Measurements from ENCODE around the gene CMPK2. TPM values are rescaled to one million over a fixed set of nuclear protein-coding genes. Genes with fewer than 3 reads are reported as not detected.

Gene CMPK2
- total and polyA plus RNA-seq, 7 donors, result 1.8 to 26.1 (median 9.3) TPM

- H3K4me3 ChIP-seq, result no peak overlapping the region
- H3K27me3 ChIP-seq, result no peaks in the 10 kb centered on the region
- intact Hi-C loops (cut with DNase I), result no loop called here
- peaks cover 0 to 29% (median 11%) of the 10 kb centered on the region in 4 donors for H3K36me3 ChIP-seq
- WGBS, 2 donors, result 76 to 92% methylated on average over 2 of the region's 2 CpGs
- DNase-seq, result no peak
- TF ChIP-seq POLR2AphosphoS5 (IDR thresholded peaks at IDR 0.05), result no peak
- no peak for TF ChIP-seq EP300 (IDR thresholded peaks at IDR 0.05)
- TF ChIP-seq, protein P1, sequence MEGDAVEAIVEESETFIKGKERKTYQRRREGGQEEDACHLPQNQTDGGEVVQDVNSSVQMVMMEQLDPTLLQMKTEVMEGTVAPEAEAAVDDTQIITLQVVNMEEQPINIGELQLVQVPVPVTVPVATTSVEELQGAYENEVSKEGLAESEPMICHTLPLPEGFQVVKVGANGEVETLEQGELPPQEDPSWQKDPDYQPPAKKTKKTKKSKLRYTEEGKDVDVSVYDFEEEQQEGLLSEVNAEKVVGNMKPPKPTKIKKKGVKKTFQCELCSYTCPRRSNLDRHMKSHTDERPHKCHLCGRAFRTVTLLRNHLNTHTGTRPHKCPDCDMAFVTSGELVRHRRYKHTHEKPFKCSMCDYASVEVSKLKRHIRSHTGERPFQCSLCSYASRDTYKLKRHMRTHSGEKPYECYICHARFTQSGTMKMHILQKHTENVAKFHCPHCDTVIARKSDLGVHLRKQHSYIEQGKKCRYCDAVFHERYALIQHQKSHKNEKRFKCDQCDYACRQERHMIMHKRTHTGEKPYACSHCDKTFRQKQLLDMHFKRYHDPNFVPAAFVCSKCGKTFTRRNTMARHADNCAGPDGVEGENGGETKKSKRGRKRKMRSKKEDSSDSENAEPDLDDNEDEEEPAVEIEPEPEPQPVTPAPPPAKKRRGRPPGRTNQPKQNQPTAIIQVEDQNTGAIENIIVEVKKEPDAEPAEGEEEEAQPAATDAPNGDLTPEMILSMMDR (IDR thresholded peaks at IDR 0.05), result no peak
- no peak for TF ChIP-seq POLR2A (IDR thresholded peaks at IDR 0.05)
- no peak overlapping the region for H3K27ac ChIP-seq
- H3K9me3 ChIP-seq, result peaks cover 5 to 10% (median 8%) of the 10 kb centered on the region in 4 donors
- H3K4me1 ChIP-seq, result no peaks in the 10 kb centered on the region
Observed at GRCh38 chr2:6852195-6852594, 13.5 kb downstream of the CMPK2 start.

DNA sequence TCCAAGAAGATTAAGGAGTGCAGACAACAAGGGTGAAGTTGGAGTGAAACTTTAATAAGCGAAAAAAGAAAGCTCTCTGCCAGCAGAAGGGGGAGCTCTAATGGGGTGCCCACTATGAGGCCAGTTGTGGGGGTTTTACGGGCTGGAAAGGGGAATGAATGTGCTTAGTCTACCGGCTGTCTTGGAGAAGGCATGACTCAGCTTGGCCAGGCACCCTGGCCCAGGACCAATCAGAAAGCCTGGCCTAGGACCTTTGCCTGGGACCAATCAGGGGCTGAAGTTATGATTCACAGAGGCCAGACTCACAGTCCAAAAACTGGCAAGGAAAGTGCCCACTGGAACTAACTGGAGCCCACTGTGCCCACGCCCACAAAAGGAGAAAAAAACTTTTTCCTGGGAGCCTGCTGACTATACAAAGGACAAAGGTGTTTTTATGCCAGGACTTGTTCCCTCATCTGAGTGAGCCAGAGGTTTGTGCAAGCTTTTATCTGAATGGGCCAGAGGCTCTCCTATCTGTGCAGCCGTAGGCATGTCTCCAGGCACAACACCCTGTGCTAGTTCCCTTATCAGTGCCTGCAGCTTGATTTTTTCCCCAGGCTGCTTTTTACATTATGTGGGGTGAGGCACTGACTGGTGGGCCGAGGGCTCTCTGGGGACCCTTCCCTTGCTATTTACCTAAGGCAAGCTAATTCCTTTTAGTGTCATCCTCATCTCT is 18.6 kb downstream of the CMPK2 start:
- TF ChIP-seq, protein P1 (IDR thresholded peaks at IDR 0.05), result no peak
- TF ChIP-seq POLR2AphosphoS5 (IDR thresholded peaks at IDR 0.05) (no peak), EP300 (IDR thresholded peaks at IDR 0.05) (no peak), POLR2A (IDR thresholded peaks at IDR 0.05) (no peak)
- intact Hi-C loops (cut with DNase I), result no loop called here
- H3K27ac ChIP-seq, result no peak overlapping the region

DNA sequence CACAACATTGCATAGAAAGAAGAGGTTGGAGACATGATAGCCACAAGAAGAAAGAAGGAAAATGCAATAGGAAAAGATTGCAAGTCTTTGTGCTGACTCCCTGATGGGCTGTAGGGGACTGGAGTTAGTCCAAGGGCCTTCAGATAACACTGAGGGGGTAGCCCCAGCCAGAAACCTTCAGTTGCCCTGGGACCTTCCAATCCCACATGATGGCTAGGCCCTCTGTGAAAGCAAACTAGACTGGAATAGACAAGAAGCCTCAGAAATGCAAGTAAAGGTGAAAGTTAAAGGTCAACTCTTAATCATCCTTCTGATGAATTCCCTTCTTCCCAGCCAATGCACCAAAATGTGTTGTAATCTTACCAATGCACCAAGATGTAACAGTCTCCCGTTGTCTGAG is 19.2 kb downstream of the CMPK2 start:
- Histone ChIP-seq H3K36me3 (peaks cover 0 to 34% (median 12%) of the 10 kb centered on the region in 4 donors), H3K27me3 (no peaks in the 10 kb centered on the region), H3K9me3 (peaks cover 37 to 58% (median 53%) of the 10 kb centered on the region in 4 donors), H3K27ac (no peak overlapping the region), H3K4me1 (no peaks in the 10 kb centered on the region), H3K4me3 (no peak overlapping the region)
- intact Hi-C loops (cut with DNase I), result no loop called here
- no peak for DNase-seq
- TF ChIP-seq, protein P1 (IDR thresholded peaks at IDR 0.05), result no peak
- TF ChIP-seq POLR2A (IDR thresholded peaks at IDR 0.05) (no peak), POLR2AphosphoS5 (IDR thresholded peaks at IDR 0.05) (no peak), EP300 (IDR thresholded peaks at IDR 0.05) (no peak)
- 89 to 90% methylated on average over 1 of the region's 1 CpG for WGBS, 2 donors

More for the DNA sequence above, 18.6 kb downstream of the CMPK2 start:
- Histone ChIP-seq H3K36me3 (peaks cover 0 to 34% (median 11%) of the 10 kb centered on the region in 4 donors), H3K4me1 (no peaks in the 10 kb centered on the region), H3K4me3 (no peak overlapping the region), H3K27me3 (no peaks in the 10 kb centered on the region), H3K9me3 (peaks cover 34 to 58% (median 51%) of the 10 kb centered on the region in 4 donors)
- WGBS, 2 donors, result 95 to 96% methylated on average over 6 of the region's 6 CpGs
- no peak for DNase-seq

- no peak overlapping the region for H3K27ac ChIP-seq
- DNase-seq, result no peak
- TF ChIP-seq POLR2A (IDR thresholded peaks at IDR 0.05), result no peak
- no peak for TF ChIP-seq EP300 (IDR thresholded peaks at IDR 0.05)
- TF ChIP-seq POLR2AphosphoS5 (IDR thresholded peaks at IDR 0.05), result no peak
- TF ChIP-seq, protein P1 (IDR thresholded peaks at IDR 0.05), result no peak
- WGBS, 2 donors, result 88 to 92% methylated on average over 2 of the region's 2 CpGs
- H3K36me3 ChIP-seq, result peaks cover 0 to 28% (median 12%) of the 10 kb centered on the region in 4 donors
- no peaks in the 10 kb centered on the region for H3K4me1 ChIP-seq
- H3K27me3 ChIP-seq, result no peaks in the 10 kb centered on the region
- peaks cover 37 to 64% (median 53%) of the 10 kb centered on the region in 4 donors for H3K9me3 ChIP-seq
- intact Hi-C loops (cut with DNase I), result no loop called here
- H3K4me3 ChIP-seq, result no peak overlapping the region
Observed at GRCh38 chr2:6845903-6846302, 19.8 kb downstream of the CMPK2 start.

All from sigmoid colon (tissue), 7 donors.